ENCODE results near the gene SMOC2.

The SMOC2 gene

DNA sequence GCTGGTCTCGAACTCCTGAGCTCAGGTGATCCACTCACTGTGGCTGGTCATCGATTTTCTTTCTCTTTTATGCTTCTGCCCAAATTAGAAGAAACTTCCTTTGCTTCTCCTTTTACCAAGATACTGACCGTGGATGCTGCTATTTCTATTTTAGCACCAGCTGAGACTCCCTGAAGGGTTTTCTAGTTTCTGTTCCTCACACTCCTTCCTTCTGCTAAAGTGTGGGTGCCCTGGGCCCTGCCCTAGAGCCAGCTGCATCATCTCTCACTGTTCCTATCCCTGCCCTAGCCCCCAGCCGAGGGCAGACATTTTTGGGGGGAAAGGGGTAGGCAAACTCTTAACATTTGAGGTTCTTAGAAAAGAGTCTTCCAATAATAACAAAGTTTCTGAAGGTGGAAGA is 6.3 kb downstream of the SMOC2 start:
- DNase-seq (ENCODE audit: low read depth in 2 of 2): no peak

DNA sequence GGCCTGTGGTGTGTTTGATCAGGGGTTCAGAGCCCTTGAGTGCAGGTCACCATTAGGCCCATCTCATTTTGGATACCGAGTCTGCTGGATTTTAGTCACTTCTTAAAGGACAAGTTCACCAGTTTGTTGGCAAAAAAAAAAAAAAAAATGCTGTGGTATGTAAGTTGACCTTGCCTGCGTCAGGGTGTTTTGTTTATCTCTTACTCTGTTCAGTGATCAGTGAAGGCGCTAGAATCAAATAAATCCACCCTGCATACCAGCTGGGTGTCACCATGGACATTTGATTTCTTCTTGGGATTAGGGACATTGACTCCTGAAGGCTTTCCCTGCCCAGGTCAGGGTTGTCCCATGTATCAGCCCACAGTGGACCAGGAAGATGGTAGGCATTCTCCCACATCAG is 6.7 kb downstream of the SMOC2 start:
- DNase-seq (ENCODE audit: low read depth in 2 of 2): no peak

DNA sequence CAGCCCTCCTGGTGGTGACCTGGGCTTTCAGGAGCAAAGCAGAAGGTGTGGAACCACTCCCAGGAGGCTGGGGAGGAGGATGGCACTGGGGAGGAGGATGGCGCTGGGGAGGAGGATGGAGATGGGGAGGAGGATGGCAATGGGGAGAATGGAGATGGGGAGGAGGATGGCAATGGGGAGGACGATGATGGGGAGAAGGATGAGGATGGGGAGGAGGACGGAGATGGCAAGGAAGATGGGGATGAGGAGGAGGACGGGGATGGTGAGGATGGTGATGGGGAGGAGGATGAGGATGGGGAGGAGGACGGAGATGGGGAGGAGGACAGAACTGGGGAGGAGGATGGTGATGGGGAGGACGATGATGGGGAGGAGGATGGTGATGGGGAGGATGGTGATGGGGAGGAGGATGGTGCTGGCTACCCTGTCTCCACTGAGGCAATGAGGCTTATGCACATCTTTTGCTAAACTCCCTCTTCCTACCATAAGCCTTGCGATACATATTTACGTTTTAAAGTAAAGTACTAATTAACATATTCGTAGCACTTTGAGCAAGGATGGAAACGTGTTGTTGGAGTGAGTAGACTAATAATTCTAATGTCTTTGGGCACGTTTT is 7.4 kb downstream of the SMOC2 start:
- no peak for DNase-seq (ENCODE audit: low read depth in 2 of 2)

DNA sequence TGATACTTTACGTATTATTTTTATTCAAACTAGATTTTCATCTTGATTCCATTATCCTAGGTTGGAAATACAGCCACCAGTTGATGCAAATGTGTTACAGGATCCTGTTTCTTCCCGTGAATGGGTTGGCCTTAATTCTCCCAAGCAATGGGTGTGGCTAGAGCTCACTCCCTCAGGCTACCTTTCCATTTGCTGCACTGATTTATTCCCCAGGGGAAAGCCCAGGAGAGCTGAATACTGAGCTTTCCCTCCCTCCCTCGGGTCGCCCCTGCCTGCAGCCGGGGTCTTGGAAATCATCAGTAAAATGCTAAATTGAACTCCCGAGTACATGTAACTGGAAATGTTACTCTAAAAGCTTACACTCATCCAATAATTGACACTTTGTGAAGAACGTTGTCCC is 9.9 kb downstream of the SMOC2 start:
- DNase-seq (ENCODE audit: low read depth in 2 of 2): no peak

DNA sequence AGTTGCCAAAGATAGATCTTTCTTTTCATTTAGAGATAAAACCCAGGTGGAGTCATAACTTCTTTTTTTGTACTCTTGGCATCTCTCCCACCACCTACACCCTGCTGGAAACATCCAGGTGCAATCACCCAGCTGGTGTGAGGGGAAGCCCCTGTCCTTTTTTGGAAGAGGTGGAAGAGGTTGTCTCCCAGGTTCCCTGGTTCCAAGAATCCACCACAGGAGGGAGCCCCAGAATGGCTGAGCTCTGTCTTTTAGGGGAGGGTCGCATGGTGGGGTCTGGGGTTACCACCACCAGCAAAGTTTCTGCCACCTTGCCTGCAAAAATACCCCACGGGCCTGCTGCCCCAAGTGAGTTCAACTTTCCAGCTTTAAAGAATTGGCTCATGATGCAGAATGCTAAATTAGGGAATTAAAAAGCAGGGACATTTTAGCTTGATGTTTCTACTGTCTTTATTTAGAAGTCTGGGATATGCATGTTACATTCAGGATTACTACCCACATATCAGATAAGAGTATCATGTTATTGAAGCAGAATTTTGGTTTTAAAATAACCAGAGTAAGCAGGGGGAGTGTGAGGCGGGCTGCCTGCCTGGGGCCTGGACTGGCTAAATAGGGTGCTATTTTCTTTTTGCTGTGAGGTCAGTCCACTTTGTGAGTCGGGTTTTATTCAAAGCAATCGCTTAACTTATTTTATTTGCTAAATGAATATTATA is 11.0 kb downstream of the SMOC2 start:
- no peak for DNase-seq (ENCODE audit: low read depth in 2 of 2)

DNA sequence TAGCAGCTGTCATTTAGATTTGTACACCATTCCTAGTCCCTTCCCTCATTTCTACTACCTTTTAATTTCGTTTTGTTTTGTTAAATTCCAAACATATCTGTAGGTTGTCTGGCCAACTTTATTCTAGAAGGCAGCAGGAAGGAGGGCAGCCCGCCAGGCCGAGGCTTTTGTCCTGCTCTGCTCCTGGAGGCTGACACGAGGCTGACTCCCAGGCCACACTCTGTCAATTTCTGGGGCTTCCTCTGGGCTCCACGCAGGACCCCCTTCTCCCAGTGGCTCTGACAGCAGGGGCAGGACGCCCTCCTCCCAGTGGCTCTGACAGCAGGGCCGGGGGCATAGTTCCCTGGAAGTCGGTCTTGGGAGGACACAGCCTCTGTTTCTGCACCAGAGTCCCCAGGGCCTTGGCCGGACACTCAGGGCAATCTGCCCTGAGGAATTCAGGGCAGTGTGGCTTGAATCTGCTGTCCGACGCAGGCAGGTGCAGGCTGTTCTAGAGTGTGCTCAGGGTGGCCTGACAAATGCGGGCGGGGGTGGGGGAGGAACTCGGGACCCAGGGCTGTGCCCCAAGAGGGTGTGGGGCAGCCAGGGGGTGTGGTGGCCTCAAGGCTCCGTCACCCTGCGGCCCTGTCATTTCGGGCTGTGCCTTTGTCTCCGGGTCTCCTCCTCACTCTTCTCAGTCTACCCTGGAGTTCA is 11.8 kb downstream of the SMOC2 start:
- no peak for DNase-seq (ENCODE audit: low read depth in 2 of 2)

DNA sequence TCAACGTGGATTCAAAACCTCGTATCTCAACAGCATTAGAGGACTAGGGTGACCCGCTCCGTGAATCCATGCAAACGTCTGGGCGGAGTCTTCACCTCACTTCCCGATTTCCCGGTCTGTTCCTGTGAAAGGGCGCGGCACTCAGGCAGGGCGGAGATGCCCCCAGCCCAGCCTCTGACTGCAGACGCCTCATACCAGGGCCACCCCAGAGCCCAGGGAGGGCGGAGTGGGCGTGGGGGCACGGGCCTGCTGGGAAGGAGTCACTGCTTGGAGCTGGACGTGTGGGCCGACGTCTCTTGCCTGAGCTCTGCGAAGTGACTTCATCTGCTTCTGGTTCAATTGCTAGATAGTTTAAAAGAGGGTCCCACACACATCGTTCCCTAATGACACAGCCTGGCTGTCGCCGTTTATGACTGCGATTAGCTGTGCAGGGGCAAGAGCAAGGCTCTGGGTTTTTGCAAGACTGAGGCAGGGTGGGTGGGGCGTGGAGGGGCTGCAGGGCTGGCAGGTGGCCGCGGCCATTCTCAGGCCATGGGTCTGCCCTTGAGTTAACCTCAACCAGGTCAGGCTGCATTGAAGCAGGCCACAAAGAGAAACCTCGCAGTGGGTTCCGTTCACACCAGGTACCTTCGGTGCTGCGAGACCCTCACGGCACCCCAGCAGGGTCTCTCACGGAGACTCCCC is 15.0 kb downstream of the SMOC2 start:
- DNase-seq (ENCODE audit: low read depth in 2 of 2): no peak

DNA sequence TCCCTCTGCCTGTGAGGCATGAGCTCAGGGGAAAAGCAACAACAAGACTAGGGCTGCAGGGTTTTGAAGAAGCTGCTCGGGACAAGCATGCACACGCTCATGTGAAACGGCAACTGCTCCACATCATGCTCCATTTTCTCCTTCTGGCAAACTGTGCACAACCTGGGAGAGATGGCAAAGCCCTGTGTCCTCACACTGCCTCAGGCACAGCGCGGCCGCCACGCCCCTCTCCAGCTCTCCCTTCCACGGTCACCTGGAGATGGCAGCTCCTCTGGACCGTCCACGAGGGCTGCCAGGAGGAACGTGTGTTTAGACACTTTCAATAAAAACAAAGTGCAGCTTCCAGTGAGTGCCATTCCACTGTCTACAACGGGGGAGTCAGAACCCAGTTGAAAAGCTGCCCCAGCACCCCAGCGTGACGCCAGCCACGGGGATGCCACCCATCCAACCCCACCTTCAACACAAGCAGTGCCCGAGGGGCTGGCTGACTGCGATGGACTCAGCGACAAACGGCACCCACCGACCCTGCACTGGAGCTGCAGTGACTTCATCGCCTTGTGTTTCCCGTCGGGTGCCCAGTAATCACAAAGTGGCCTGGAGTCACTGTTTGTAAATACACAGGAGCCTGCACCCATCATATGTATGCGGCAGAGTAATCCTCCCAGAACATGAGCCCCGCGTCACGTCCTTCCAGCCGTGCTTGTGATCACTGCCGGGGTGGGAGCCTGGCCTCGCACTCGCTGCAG is 16.1 kb downstream of the SMOC2 start:
- no peak for DNase-seq (ENCODE audit: low read depth in 2 of 2)

DNA sequence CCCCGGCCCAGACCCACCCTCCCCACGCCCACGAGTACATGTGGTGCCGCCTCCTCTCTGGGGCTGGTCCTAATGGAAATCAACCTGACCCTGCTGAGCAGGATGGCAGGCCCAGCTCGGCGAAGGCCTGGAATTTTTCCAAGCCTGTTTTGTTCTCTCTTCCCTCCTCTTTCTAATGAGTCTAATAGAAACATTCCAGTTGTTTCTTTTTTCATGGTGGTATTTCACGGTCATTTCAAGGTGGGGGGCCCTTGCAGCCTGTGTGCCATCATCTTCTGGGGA is 16.6 kb downstream of the SMOC2 start:
- no peak for DNase-seq (ENCODE audit: low read depth in 2 of 2)

DNA sequence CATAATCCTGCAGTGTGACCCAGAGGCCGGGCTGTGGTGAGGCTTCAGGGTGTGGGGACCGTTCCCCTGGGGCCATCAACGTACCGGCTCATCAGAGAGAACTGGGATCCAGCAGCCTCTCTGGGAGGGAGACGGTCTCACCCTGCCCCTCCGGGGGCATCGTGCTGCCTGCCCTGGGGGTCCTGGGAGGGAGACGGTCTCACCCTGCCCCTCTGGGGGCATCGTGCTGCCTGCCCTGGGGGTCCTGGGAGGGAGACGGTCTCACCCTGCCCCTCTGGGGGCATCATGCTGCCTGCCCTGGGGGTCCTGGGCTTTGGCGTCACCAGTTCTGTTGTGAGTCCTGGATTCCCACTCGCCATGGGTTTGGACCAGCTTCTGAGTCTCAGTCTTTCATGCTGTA is 17.1 kb downstream of the SMOC2 start:
- no peak for DNase-seq (ENCODE audit: low read depth in 2 of 2)

DNA sequence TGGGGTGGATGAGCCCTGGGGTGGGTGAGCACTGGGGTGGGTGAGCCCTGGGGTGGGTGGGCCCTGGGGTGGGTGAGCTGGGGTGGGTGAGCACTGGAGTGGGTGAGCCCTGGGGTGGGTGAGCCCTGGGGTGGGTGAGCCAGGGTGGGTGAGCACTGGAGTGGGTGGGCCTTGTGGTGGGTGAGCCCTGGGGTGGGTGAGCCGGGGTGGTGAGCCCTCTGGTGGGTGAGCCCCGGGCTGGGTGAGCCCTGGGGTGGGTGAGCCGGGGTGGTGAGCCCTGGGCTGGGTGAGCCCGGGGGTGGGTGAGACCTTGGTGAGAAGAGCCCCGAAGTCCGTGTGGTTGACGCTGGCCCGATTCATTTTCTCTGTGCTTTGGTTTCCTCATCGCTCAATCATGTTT is 18.6 kb downstream of the SMOC2 start:
- DNase-seq (ENCODE audit: low read depth in 2 of 2): no peak

DNA sequence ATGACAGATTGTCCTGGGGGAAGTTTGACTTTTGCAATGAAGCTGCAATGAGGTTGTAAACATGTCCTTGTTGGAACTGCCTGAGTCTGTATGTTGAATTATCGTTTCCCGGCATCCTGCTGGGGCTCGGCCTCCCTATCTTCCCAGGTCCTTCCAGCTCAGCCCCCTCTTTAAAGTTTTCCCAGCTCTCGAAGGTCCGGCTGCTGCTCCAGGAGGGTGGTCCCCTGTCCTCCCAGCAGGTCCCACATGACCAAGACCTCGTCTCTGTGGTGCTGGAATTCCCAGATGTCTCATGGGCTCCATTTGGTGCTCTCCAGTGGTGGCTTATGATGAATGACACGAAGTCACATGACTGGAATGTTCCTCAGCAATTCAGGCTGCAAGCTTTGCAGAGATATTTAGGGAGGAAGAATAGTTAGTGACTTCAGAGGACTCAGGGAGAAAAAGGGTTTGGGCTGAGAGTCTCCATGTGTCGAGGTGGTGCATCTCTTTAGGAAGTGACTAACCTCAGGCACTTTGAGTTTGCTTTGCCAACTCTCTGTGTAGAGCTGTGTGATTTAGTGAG is 21.4 kb downstream of the SMOC2 start:
- no peak for DNase-seq (ENCODE audit: low read depth in 2 of 2)

DNA sequence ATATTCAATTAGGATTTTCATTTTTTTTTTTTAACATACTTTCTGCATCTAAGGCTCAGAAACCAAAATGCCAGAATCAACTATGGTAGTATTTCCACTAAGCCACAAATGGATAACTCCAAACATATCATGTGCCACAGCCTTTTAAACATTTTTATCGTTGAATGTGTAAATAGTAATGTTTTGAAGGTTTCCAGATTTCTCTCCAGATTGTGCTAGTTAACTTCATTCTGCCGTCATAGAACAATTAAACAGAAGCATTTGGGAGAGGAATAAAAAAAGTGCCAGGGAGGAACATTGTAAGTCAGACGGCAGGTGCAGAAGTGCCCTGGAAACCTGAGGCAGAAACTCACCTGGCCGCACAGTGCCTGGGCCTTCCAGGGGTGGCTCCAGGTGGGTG is 23.6 kb downstream of the SMOC2 start:
- DNase-seq (ENCODE audit: low read depth in 2 of 2): no peak

DNA sequence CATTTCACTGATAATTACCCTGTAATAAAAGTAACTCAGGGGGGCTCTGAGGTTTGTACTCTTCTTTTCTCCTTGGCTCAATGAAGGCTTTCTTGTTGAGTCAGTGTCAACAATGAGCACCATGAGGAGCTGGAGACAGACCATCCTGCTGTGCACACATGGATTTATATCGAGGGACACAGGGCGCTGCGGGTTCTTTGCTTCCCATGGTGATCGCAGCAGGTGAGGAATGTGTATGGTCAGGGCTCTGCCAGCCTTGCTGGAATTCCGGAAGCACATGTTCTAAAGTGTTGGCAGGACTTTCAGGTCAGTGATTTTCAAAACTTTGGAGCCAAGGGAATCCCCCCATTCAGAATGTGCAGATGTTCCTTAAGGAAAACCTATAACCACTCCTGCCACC is 27.1 kb downstream of the SMOC2 start:
- no peak for DNase-seq (ENCODE audit: low read depth in 2 of 2)

DNA sequence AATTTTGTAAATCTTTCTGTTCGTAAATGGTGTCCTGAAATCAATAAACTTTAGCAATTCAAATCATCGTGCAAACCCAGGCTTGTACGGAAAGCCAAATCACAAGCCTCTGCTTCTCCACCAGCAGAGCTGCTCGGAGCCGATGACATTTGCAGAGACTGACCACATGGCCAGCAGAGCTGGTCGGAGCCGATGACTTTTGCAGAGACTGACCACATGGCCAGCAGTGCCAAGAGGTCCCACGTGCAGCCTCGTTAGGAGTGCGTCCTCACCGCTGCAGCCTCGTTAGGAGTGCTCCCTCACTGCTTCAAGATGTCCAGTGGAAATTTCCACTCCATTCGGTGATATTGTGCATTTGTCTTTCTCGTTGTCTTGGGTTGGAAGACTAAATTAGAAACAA is 28.5 kb downstream of the SMOC2 start:
- no peak for DNase-seq (ENCODE audit: low read depth in 2 of 2)

DNA sequence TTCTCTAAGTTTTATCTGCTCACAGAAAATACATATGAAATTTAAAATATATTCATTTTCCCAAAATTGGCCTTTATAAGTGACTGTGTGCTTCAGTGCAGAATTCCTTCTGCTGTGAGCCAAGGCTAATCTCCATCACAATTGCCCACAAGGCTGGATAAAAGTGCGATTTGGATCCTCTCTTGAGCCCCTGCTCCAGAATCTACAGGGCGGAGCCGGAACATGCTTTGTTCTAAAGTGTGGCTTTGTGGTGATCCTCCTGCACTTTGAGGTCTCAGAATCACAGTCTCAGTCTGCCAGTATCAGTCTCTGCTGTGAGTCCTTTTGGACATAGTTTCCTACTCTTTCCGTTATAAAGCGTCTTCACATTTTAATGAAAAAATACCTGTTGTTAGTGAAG is 28.9 kb downstream of the SMOC2 start:
- no peak for DNase-seq (ENCODE audit: low read depth in 2 of 2)

DNA sequence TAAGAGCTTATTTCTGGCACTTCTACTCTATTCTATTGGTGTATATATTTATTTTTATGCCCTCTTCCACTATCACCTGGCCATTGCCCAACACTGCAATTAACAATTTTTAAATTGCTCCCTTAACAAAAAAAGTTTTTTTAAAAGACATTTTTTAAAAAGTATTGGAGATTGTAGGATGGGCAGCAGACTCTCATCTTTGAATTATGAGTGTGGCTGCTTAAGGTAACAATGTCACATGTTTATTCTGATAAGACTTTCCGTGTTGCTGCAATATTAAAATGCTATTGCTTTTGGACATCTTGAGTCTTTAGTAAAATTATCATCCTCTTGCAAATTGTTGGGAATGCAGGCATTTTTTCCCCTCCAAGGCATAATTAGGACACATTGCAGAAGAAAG is 31.4 kb downstream of the SMOC2 start:
- no peak for DNase-seq (ENCODE audit: low read depth in 2 of 2)

DNA sequence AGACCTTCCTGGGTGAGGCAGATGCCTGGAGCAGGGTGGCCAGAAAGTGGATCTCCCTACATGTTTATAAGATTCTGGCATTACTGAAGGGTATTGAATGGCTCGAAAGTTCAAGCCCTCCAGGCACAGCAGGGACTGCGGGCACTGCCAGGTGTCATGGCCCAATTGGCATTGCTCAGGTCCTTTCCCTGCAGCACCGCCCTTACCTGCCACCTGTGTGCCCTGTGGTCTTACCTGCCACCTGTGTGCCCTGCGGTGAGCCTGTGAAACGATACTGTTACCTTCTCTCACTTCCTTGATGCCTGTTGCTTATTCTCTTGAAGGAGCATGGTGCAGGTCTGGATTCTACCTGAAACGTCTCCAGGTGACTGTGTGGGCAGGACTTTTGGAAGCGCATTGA is 32.2 kb downstream of the SMOC2 start:
- no peak for DNase-seq (ENCODE audit: low read depth in 2 of 2)

DNA sequence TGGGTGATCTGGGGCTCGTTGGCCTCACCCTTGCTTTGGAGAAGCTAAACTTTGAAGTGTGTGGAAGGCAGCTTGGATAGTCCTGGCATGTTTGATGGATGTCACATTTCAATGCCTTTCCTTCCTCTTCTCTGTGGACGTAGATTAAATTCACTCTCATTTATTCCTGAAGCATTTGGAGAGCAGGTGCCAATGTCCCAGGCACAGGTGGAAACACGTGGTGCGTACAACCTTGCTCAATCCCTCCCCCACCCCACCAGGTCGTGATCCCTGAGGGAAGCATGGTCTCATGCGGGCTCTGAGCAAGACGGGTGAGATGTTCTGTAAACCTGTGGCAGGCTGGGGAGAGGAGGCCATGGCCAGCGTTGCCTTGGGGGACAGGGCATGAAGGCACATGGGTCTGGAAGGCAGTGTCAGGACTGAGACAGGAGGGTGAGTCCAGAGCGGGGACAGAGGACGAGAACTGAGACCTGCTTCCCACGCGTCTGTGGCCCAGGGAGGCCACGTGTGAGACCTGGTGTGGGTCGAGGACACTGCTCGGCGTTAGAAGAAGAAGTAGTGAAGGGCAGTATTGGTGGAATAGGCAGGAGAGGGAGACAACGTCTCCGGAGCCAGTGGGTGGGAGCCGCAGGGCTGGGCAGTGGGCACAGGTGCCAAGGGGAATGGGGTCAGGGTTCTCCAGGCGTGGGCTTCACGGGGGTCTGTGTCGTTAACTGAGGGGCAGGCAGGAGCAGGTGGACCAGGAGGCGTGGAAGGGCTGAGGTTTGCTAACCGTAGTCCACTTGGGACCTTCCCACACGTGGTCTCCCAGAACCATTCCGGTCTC is 34.4 kb downstream of the SMOC2 start:
- DNase-seq (ENCODE audit: low read depth in 2 of 2): no peak

DNA sequence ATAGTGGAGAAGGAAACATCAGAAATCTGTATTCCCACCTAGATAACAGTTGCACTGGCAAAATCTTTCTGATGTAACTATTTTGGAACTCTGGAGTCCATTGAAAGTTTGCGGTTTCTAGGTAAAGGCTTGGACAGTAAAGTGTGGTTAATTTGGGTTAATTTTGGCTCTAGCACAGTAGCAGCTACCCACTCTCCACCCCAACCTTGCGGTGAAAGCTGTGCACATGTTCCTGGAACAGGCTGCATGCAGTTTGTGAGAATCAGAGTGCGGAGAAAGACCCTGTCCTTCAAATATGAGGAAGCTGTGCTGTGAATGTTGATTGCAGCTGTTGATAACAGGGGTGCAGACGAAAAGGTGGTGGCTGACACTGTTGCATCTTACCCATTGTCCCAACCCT is 38.4 kb downstream of the SMOC2 start:
- no peak for DNase-seq (ENCODE audit: low read depth in 2 of 2)

DNA sequence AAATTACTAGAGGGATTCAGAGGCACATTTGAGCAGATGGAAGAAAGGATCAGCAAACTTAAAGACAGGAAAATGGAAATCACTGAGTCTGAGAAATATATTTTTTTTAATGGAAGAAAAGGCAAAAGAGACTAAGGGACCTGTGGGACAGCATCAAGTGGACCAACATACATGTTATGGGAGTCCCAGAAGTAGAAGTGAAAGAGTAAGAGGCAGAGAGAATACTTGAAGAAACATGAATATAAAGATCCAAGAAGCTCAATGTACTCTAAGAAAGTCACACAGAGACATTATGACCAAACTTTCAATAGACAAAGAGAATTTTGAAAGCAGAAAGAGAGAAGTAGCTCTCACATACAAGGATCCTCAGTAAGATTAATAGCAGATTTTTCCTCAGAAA is 39.5 kb downstream of the SMOC2 start:
- no peak for DNase-seq (ENCODE audit: low read depth in 2 of 2)
